ENCODE measurements around the gene AATK.

AATK gene

DNA sequence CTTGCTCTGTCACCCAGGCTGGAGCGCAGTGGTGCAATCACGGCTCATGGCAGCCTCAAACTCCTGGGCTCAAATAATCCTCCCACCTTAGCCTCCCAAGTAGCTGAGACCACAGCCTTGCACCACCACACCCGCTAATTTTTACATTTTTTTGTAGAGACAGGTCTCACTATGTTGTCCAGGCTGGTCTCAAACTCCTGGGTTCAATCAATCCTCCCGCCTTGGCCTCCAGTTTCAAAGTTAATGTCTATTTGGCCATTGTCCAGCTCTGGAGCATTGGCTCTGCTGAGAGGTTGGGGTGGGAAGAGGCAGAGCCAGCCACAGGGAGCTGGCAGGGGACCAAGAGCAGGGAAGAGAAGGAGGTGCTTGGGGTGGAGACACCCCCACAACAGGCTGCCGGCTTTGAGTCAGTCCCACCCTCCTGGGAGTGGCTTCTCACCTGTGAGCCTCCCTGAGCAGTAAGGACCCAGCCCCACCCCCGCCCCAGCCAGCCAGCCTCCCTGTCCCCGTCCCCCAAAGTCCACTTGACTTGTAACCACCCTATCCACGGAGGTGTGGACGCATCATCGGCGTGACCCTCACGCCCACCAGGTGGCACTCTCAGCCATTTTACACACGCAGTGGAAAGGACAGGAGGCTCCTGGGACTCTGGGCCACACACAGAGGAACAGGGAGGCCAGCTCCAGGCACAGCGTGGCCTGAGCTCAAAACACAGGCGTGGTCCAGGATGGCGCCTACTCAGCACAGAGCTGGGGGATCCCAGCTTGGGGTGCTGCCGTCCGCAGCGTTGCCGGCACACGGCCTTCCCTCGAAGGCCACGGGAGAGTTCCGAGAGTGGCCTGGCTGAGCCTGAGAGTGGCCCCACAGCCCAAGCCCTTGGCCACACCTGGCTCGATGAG, 23.5 kb downstream of the AATK start:
- DNase-seq = peak; percentile 26

DNA sequence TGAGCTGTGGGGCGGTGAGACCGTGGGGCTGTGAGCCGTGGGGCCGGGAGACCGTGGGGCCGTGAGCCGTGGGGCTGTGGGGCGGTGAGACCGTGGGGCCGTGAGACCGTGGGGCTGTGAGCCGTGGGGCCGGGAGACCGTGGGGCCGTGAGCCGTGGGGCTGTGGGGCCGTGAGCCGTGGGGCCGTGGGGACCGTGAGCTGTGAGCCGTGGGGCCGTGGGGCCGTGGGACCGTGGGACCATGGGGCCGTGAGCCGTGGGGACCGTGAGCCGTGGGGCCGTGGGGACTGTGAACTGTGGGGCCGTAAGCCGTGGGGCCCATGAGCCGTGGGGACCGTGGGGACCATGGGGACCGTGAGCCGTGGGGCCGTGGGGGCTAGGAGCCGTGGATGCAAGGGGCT, 25.3 kb downstream of the AATK start:
- no peak for DNase-seq

DNA sequence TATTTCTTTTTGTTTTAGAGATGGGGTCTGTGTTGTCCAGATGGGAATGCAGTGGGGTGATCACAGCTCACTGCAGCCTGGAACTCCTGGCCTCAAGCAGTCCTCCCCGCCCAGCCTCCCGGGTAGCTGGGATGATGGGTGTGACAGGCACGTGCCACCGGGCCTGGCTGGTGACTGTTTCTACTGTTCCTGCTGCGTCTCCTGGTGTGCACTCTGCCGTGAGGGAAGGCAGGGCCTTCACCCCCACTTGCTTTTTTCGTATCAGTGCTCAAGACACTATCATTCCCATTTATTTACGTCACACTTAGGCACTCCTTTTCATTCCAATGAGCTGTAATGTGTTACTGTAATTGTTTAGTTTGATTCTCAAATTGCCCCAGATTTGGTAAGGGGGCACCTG, 26.0 kb downstream of the AATK start:
- no peak for DNase-seq

DNA sequence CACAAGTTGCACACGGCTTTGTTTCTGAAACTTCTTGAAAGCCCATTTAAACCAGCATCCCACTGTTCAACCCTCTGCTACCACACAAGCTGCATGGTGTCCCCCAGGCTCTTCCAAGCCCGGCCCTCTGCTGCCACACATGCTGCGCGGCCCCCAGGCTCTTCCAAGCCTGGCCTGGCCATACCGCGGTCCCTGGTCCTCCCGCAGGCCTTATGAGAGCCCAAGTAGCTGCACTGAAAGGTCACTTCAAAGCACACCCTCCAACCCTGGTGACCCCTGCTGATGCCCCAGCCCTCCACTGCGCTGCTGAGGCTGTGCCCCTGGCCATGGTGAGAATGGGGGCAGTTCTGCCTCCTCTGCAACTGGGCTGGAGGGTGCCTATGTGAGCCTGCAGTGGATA, 26.6 kb downstream of the AATK start:
- no peak for DNase-seq

DNA sequence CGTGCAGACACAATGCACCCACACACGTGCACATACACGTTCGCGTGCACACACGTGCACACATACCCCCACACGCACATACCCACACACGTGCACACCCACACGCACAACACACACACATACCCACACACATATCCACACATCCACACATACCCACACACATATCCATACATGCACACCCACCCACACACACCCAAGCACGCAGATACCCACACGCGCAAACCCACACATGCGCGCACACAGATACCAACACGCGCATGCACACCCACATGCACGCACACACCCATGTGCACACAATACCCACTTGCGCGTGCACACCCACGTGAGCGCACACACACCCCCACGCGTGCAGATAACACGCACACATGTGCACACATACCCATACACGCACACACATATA, 27.5 kb downstream of the AATK start:
- no peak for DNase-seq

DNA sequence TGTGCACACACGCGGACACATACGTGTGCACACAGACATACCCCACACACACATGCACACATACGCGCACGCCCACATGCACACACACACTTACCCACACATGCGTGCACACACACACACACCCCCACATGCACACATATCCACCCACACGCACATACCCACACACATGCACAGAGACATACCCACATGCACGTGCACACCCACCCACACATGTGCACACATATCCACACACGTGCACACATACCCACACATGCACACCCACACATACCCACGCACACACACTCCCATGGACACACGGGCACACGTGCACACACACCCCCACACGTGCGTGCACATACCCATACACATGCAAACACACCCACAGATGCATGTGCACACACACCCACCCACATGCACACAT, 27.9 kb downstream of the AATK start:
- no peak for DNase-seq

DNA sequence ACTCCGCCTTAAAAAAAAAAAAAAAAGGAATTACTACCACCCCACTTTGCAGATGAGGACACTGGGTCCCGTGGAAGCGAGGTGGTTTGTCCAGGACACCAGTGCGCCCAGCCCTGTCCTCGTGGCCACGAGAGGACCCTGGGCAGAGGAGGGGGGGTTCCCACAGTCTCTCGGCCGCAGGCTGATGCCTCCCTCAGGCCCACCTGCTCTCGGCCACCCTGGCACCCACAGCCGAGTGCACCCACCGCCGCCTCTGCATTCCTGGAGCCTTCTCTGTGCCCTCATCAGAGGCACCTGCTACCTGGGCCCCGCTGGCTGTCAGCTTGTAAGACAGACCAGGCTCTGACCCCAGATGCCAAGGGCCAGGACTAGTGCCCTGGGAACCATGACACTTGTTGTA, 28.8 kb downstream of the AATK start:
- no peak for DNase-seq

DNA sequence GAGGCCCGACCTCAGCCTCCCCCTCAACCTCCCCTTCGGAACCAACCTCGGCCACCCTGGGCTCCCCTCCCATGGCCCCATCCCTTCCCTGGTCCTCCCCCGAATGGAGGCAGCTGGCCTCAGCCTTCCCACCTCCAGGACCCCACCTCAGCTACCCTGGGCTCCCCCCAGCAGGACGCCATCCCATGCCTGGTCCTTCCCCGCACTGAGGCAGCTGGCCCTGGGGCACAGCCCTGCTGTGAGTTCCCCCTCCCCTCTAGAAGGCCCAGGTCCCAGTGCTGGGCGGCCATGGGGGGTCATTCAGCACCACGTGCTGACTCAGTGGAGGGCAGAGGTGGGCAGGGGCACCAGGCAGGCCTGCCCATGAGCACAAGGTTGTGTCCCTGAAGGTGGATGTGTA, 29.7 kb downstream of the AATK start:
- DNase-seq = no peak

DNA sequence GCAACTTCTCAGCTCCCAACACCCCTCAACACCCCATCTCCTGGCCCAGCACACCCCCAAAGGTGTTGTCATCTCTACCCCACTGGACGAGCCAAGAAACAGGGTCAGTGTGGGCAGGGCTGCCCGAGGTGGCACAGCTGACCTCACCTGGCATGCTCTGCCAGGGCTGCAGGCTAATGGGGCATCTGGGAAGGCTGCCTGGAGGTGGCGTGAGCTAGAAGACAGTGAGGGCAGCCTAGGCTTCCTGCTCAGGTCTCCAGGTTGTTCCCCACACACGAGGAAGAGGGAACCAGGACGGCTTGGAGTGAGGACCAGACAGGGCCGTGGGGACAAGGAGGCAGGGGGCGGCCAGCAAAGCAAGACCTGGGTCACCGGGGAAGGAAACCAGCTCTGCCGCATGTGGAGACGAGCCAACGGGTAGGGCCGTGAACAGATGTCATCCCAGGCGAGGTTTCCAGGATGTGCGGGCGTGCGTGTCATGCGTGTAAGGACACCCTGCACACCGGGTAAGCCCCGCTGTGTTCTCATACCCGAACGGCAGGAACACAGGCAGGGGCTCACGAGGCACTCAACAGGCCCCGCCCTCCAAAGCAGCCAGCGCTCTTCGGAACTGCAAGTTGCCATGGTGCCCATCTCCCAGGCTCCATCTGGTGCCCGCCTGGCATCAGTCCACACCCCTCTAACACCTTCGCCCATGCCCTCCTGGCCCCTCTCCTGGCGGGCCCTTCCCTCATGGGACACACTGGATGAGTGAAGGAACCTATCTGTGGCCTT, 30.3 kb downstream of the AATK start:
- no peak for DNase-seq

DNA sequence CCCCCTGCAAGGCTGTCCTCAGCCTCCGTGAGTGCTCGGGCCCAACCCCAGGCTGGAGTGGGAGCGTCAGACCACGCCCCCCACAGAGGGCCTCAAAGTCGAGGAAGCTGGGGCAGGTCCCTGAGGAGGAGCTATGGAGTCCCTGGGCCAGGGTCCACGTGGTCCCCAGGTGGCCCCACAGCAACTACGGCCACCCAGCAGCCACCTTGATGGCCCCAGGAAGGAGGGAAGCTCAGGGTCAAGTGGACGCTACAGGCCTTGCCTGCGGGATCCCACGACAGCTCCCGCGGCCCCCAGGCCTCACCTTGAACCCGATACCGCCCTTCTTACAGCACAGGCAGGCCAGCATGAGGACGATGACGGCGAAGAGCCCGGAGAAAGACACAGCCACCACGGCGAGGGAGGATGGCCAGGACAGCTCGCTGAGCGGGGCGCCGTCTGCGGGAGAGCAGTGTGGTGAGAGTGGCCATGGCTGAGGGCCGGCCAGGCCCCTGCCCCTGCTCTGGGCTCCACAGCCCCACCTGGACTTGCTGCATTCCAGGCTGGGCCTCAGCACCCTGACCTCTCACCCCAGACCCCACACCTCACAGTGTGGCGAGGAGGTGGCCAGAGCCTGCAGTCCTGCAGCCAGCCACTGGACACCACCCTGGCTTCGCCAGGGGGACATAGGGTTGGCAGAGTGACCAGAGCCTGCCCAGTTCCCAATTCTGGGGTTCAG, 31.8 kb downstream of the AATK start:
- DNase-seq = no peak

DNA sequence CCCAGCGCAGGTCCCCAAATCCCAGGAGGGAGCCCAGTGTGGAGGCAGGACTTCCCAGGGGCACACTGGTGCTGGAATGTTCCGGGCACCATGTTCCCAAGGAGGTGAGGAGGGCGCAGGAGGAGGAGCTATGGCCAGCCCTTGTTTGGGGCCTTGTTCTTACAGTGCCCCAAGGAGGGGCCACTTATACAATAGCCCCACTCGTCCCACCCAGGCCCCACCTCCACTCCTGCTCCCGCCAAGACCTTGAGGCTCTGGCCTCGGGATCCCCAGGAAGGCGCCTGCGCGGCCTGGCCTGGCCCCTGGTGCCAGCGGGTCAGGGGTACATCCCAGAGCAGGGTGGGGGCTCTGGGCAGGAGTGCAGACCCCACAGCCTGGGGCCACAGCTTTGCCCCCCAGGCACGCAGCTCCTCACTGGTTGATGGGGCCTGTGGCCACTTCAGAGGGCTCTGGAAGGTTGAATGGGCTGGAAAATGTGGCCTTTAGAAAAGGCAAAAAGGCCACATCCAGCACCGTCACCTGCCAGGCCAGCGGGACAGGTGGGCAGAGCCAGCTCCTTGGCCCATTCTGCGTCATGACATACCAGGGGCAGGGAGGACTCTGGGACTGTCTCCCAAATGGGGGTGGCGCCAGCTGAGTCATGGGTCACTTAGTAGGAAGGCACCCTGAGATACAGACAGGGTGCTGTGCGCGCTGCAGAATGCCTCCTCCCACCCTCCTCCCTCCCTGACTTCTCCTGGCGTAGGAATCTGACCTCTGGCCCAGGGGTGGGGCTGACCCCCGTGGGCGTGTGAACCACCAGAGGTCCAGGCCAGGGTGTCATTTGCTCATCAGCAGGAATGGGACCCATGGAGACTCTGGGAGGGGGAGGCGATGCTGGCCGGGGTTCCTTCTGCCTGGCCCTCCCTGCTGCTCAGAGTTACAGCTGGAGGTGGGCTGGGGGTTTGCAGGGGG, 33.0 kb downstream of the AATK start:
- DNase-seq = no peak

DNA sequence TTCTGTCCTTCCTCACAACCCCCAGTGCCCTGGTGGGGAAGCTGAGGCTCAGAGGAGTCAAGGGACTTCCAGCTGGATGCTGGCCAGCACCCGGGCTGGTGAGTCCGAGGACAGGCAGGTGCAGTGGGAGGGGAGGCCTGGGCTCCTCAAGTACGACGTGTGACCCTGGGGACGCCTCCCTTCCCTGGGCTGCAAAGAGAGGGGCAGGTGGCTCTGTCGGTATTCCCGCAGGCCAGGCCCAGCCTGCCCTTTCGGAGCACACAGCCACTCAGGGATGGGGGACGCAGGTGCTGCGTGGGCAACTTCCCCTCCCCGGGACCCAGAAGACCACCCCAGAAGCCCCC, 33.9 kb downstream of the AATK start:
- no peak for DNase-seq

DNA sequence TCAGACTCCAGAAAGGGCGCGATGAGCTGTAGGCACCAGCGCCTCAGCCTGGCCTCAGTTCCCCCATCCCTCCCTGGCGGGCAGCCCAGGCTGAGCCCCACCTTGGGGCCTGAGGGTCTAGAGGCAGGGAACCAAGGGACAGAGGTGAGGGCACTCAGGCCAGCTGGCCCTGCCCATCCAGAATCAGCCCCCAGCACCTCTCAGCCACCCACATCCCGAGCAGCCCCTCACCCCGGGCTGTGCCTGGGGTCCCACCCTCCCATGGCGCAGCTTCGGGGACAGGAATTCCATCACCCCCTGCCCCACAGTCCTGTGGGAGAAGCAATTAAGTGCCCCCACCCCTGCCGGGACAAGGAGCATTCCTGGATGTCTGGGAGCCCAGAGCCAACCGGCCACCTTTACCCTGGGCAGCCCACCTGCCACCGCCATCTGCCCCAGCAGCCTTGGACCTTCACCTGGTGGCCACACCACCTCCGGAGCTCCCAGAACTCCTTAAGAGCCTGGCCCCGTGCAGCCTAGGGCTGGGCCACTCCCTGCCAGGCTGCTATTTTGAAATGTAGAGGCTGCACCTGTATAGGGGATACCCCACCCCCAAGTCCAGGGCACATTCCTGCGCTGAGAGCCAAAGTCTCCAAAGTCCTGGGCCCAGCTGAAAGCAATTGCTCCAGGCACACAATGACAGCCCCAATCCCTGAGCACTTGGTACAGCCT, 34.4 kb downstream of the AATK start:
- DNase-seq = no peak

DNA sequence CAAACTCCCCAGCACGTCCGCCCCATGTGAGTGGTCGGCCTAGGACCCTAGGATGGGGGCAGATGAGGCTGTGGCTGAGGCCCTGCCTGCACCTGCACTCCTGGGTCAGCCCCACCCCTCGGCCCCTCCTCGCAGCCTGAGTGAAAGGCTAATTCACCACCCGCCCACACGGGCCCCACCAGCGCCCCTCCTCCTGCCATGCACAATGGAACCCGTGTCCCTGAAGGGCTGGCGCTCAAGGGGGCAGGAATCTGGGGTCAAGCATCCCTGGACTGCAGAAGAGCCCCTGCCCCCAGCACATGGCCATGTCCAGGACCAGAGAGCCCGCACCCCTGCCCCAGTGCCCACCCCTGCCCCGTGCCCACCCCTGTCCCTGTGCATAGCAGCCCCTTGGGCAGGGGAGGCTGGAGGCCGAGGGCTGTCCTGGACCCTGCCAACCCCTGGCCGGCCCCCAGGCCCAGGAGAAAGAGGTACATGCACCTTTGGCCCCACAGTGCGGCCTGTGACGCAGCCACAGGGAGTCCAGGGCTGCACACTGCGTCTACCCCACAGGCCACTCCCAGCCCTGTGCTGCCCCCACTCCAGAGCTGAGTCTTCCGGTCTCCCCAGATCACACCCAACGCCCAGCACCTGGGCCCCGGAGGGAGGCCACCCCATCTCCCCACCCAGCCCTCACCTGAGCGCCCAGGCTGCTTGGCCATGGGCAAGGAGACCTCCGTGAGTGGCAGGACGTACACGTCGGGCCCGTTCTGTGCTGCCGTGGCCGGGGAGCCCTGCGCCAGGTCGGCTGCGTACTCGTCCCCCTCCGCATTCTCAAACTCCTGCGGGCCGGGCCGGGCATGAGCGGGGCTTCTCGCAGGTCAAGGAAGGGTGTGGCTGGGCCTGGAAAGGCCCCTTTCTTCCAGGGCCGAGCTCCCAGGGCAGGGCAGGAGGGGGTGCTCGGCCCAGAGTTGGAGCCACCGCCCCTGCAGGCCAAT, 35.3 kb downstream of the AATK start:
- DNase-seq = no peak

DNA sequence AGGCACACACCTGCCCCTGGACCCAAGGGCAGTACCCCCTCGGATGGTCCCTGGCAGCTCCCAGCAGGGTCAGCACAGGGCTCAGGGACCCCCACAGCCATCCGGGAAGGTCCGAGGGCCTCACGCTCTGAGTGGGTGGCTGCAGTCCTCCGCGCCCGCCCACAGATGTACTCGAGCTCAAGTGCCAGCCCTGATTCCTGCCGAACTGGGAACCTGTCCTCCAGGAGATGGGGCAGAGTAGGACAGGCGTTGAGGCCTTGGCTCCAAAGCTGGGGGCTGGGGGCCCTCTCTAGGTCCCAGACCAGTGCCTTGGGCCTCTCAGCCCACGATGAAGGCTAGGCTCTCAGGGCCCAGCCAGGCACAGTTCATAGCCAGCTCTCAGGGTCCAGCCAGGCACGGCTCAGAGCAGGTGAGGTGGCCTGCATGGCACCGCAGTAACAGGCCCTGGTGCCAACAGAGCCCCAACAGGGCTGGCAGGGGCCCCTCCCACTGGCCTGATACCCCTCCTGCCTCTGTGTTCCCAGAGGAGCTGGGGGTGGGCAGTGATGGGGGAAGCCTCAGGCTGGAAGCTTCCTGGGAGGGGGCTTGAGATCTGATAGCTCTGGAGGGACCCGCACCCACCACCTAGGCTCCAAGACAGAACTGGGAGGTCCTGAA, 36.2 kb downstream of the AATK start:
- no peak for DNase-seq

DNA sequence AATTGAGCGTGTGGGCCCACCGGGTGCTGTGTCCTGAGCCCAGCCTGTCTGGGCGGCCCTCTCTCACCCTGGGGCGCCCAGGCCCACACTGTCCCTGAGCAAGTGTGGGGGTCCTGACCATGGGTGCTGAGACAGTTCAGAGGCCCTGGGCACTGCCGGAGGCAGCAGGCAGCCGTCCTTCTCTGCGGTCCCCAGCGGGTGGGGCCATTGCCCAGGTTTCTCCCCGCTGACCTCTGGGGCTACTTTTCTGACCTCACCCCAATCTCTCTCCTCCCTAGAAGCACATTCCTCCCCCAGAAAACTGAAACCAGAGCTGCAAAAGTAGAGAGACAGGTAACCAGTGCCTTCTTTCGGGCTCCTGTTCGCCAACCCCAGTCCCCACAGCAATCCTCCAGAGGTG, 36.7 kb downstream of the AATK start:
- DNase-seq = no peak

DNA sequence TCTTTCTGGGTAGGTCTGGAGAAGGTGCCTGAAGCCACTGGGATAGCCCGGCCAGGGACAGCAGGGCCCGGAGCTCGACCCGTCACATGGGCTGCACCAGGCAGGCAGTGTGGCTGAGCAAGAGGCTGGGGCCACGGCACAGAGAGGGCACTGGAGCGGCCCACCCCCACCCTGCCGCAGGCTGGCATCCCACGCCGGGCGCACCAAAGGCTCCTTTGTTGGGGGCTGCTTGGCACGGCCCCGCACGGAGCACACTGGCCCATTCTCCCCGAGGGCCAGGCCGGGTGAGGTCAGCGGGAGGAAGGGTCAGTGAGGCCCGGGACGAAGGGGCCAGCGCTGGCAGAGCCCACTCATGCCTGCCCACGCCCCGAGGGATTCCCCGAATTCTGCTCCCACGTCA, 37.2 kb downstream of the AATK start:
- DNase-seq = no peak

DNA sequence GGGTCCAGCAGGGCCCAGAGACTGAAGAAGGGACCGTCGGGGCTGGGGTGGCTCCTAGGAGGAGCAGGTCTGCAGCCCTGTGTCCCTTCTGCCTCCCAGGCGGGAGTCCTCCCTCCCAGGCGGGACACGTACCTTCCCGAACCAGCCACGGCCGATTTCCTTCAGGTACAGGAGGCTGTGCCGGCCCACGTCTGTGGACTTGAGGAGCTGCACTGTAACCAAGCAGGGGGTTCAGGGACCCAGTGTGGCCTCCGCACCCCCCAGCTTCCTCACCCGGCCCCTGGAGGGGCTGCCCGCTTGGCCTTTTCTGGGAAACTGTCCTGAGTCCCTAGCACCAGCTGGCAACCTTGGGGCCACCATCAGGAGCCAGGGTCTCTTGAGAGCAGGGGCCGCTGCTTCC, 37.7 kb downstream of the AATK start:
- DNase-seq = no peak

DNA sequence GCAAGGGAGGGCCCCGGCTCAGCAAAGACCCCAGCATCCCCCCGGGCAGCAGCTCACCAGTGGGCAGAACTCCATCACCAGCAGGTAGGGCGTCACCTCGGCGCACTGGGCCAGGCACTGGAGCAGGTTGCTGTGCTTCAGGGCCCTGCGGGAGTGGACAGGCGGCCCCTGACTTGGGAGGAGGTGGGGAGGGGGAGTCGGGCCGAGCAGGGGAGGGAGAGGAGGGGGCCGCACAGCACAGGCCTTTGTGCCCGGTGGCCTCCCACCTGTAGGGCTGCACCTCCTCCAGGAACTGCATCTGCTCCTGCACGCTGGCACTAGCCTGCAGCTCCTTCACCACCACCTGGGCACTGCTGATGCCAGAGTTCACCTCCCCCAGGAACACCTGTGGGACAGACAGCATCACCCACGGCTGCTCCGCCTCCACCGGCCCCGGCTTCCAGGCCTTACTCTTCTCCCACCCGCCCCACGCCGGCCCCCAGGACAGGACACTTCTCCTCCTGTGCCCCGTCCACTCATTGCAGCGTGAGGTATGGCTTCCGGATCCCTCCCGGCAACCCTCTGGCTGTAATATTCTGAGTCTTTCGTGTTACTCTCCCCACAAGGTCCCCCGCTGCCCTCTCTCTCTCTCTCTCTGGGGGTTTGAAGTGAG, 38.4 kb downstream of the AATK start:
- DNase-seq = peak; percentile 7

DNA sequence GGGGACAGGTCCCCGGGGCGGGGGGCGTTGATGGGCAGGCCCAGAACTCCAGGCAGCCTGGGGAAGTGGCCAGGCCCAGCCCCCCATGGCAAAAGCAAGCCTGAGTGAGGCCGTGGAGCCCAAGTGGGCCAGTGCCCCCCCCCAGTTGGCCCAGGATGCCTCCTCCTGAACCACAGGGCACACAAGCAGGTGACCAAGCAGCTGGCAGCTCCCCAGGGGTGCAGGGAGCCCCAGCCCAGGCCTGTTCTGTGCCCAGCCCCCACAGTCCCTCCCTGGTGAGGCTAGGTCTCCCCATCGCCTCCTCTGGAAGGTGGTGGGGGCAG, 38.9 kb downstream of the AATK start:
- DNase-seq = no peak
